ENCODE data around the gene RC3H2.

DNA sequence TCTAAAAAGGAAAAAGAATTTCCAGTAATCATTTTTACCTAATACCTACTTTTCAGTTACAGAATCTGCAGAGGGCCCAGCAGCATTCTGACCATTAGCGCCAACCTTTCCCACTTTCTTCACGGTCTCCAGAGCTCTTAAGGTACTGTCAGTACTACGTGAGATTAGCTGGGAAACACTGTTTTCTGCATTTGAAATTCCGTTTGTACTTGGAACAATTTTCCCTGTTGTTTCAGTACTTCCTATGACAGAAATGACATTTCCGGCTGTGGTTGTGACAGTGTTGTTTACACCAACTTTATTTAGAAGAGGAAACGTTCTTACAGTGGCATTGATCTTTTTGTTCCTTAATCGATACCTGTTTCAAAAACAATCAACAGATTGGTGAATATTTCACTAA, 39.9 kb downstream of the RC3H2 start:
- no peak for TF ChIP-seq POLR2A (IDR thresholded peaks at IDR 0.05; ENCODE audit: low read length)
- TF ChIP-seq CHD2 (IDR thresholded peaks at IDR 0.05; ENCODE audit: low read length, partially characterized antibody), result no peak
- TF ChIP-seq, protein P1, sequence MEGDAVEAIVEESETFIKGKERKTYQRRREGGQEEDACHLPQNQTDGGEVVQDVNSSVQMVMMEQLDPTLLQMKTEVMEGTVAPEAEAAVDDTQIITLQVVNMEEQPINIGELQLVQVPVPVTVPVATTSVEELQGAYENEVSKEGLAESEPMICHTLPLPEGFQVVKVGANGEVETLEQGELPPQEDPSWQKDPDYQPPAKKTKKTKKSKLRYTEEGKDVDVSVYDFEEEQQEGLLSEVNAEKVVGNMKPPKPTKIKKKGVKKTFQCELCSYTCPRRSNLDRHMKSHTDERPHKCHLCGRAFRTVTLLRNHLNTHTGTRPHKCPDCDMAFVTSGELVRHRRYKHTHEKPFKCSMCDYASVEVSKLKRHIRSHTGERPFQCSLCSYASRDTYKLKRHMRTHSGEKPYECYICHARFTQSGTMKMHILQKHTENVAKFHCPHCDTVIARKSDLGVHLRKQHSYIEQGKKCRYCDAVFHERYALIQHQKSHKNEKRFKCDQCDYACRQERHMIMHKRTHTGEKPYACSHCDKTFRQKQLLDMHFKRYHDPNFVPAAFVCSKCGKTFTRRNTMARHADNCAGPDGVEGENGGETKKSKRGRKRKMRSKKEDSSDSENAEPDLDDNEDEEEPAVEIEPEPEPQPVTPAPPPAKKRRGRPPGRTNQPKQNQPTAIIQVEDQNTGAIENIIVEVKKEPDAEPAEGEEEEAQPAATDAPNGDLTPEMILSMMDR (IDR thresholded peaks at IDR 0.05), result no peak
- TF ChIP-seq MYC (IDR thresholded peaks at IDR 0.05; ENCODE audit: borderline replicate concordance, low read length), result no peak
- TF ChIP-seq CBX8 (IDR thresholded peaks at IDR 0.05), result no peak
- TF ChIP-seq, protein P2, sequence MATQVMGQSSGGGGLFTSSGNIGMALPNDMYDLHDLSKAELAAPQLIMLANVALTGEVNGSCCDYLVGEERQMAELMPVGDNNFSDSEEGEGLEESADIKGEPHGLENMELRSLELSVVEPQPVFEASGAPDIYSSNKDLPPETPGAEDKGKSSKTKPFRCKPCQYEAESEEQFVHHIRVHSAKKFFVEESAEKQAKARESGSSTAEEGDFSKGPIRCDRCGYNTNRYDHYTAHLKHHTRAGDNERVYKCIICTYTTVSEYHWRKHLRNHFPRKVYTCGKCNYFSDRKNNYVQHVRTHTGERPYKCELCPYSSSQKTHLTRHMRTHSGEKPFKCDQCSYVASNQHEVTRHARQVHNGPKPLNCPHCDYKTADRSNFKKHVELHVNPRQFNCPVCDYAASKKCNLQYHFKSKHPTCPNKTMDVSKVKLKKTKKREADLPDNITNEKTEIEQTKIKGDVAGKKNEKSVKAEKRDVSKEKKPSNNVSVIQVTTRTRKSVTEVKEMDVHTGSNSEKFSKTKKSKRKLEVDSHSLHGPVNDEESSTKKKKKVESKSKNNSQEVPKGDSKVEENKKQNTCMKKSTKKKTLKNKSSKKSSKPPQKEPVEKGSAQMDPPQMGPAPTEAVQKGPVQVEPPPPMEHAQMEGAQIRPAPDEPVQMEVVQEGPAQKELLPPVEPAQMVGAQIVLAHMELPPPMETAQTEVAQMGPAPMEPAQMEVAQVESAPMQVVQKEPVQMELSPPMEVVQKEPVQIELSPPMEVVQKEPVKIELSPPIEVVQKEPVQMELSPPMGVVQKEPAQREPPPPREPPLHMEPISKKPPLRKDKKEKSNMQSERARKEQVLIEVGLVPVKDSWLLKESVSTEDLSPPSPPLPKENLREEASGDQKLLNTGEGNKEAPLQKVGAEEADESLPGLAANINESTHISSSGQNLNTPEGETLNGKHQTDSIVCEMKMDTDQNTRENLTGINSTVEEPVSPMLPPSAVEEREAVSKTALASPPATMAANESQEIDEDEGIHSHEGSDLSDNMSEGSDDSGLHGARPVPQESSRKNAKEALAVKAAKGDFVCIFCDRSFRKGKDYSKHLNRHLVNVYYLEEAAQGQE (IDR thresholded peaks at IDR 0.05), result no peak
- no peak for TF ChIP-seq CEBPB (IDR thresholded peaks at IDR 0.05)
- TF ChIP-seq KDM1A (IDR thresholded peaks at IDR 0.05; ENCODE audit: low read depth), result no peak
- TF ChIP-seq POLR2AphosphoS2 (conservative IDR thresholded peaks at IDR 0.05; ENCODE audit: low read length), result no peak
- no peak for TF ChIP-seq NR3C1 (IDR thresholded peaks at IDR 0.05)
- no peak for TF ChIP-seq JUNB (IDR thresholded peaks at IDR 0.05)
- no peak for TF ChIP-seq PHF8 (IDR thresholded peaks at IDR 0.05; ENCODE audit: borderline replicate concordance, low read depth)
- TF ChIP-seq EHMT2 (IDR thresholded peaks at IDR 0.05; ENCODE audit: low read depth), result no peak
- no peak for TF ChIP-seq RCOR1 (IDR thresholded peaks at IDR 0.05; ENCODE audit: low read depth, low read length)
